GM12878 (cell line): ENCODE data around the gene ADAMTS13. TPM values are rescaled to one million over a fixed set of nuclear protein-coding genes. Genes with fewer than 3 reads are reported as not detected.

Experiments used
- BCL3 ChIP-seq: IDR thresholded peaks from 2 replicates; pipeline ENCODE4 v1.6.1; 2011; ENCODE audit warnings: borderline replicate concordance, low read depth, mild to moderate bottlenecking, moderate library complexity, low read length; ENCODE audit not compliant: insufficient read depth, poor library complexity, severe bottlenecking
- CEBPB ChIP-seq, 2 experiments: fragments of 150-350 bp in 1 of 2; IDR thresholded peaks; 2 replicates each; pipeline ENCODE4 v1.6.1; 2012 to 2014; ENCODE audit warnings: low read depth in 2 of 2, low read length in 2 of 2, borderline replicate concordance in 1 of 2, inconsistent platforms in 1 of 2
- CHD4 ChIP-seq: fragments of 200-600 bp; sonication (generic); IDR thresholded peaks from 2 replicates; pipeline ENCODE4 v1.6.1; 2016; ENCODE audit warnings: mild to moderate bottlenecking
- DPF2 ChIP-seq: fragments of 450-650 bp; IDR thresholded peaks from 2 replicates; pipeline ENCODE4 v1.6.1; 2017; ENCODE audit warnings: mild to moderate bottlenecking
- EP300 ChIP-seq, 2 experiments: fragments of 150-350 bp in 1 of 2; IDR thresholded peaks; 2 replicates each; pipeline ENCODE4 v1.6.1; 2011 to 2012; ENCODE audit warnings: low read depth in 2 of 2, low read length in 2 of 2, borderline replicate concordance in 1 of 2, improper control_type of control experiment in 1 of 2, inconsistent platforms in 1 of 2; ENCODE audit not compliant: control insufficient read depth in 1 of 2
- FOXM1 ChIP-seq: IDR thresholded peaks from 2 replicates; pipeline ENCODE4 v1.6.1; 2012; ENCODE audit warnings: low read depth, mild to moderate bottlenecking, inconsistent platforms, low read length, moderate library complexity
- HDGF ChIP-seq: fragments of 450-650 bp; IDR thresholded peaks from 2 replicates; pipeline ENCODE4 v1.6.1; 2016; ENCODE audit warnings: antibody characterized with exemption
- HSF1 ChIP-seq: fragments of 150-350 bp; IDR thresholded peaks from 2 replicates; pipeline ENCODE4 v1.6.1; 2014; ENCODE audit warnings: mild to moderate bottlenecking, low read depth, low read length
- NFXL1 ChIP-seq: fragments of 450-650 bp; IDR thresholded peaks from 2 replicates; pipeline ENCODE4 v1.6.1; 2017; ENCODE audit warnings: antibody characterized with exemption, mild to moderate bottlenecking, borderline replicate concordance
- NFYA ChIP-seq: IDR thresholded peaks from 2 replicates; pipeline ENCODE4 v1.6.1; 2011; ENCODE audit warnings: low read depth, mild to moderate bottlenecking, low read length, improper control_type of control experiment, borderline replicate concordance
- NR2C1 ChIP-seq: fragments of 450-650 bp; IDR thresholded peaks from 2 replicates; pipeline ENCODE4 v1.6.1; 2017; ENCODE audit warnings: antibody characterized with exemption, mild to moderate bottlenecking, moderate library complexity
- NR2C2 ChIP-seq: IDR thresholded peaks from 2 replicates; pipeline ENCODE4 v1.6.1; 2011; ENCODE audit warnings: borderline replicate concordance, low read depth; ENCODE audit not compliant: control insufficient read depth, insufficient read length
- POLR2A ChIP-seq: IDR thresholded peaks from 2 replicates; pipeline ENCODE4 v1.6.1; 2011; ENCODE audit warnings: low read depth, mild to moderate bottlenecking, low read length
- POLR2AphosphoS2 ChIP-seq: IDR thresholded peaks from 2 replicates; pipeline ENCODE4 v1.6.1; 2011; ENCODE audit warnings: low read depth, mild to moderate bottlenecking, low read length, improper control_type of control experiment, moderate library complexity
- RBBP5 ChIP-seq: fragments of 200-600 bp; sonication (generic); conservative IDR thresholded peaks from 2 replicates; pipeline ENCODE4 v1.6.1; 2016
- RCOR1 ChIP-seq: conservative IDR thresholded peaks from 2 replicates; pipeline ENCODE4 v1.6.1; 2012; ENCODE audit warnings: low read depth, low read length, improper control_type of control experiment
- SIX5 ChIP-seq: IDR thresholded peaks from 2 replicates; pipeline ENCODE4 v1.6.1; 2011; ENCODE audit warnings: mild to moderate bottlenecking, low read depth, low read length, moderate library complexity; ENCODE audit not compliant: severe bottlenecking
- SUZ12 ChIP-seq: fragments of 200-600 bp; sonication (generic); IDR thresholded peaks from one replicate; pipeline ENCODE4 v1.6.1; 2018; ENCODE audit warnings: antibody characterized with exemption, mild to moderate bottlenecking; ENCODE audit not compliant: unreplicated experiment
- TAF1 ChIP-seq: IDR thresholded peaks from 2 replicates; pipeline ENCODE4 v1.6.1; 2011; ENCODE audit warnings: mild to moderate bottlenecking, low read depth, low read length, borderline replicate concordance
- TCF12 ChIP-seq: IDR thresholded peaks from 2 replicates; pipeline ENCODE4 v1.6.1; 2011; ENCODE audit warnings: low read depth, mild to moderate bottlenecking, low read length
- USF1 ChIP-seq: IDR thresholded peaks from 2 replicates; pipeline ENCODE4 v1.6.1; 2011; ENCODE audit warnings: borderline replicate concordance, low read depth, mild to moderate bottlenecking, moderate library complexity, mixed read lengths, low read length; ENCODE audit not compliant: insufficient read depth; ENCODE audit errors: extremely low read length
- polyA plus RNA-seq, 11 experiments: library from polyadenylated mRNA; depleted of rRNA in 4 of 11; unstranded in 6 of 11; stranded (reverse) in 5 of 11; fragments of >200 nt; fragmentation: Nextera tagmentation in 4 of 11; fragmentation: Illumina TruSeq in 1 of 11; extraction: Ambion mirVana in 4 of 11; extraction: Trizol in 1 of 11; gene quantifications; 1 replicate in 1 of 11; 2 replicates in 10 of 11; pipeline versions ENCODE4 v1.2.1 to v1.2.3, GENCODE V29; 2011 to 2016; ENCODE audit warnings: inconsistent platforms in 2 of 11, missing spikeins in 2 of 11, low read depth in 1 of 11
- total RNA-seq, 4 experiments: library from RNA; depleted of rRNA in 3 of 4; stranded (reverse); fragments of >200 nt in 3 of 4; fragmentation: Illumina TruSeq in 1 of 4; extraction: Trizol in 1 of 4; gene quantifications; 2 replicates each; pipeline versions ENCODE4 v1.2.1 to v1.2.3, GENCODE V29; 2013 to 2021
- TF ChIP-seq, protein P1 (sequence below): IDR thresholded peaks from 2 replicates; pipeline ENCODE4 v1.6.1; 2011; ENCODE audit warnings: mild to moderate bottlenecking, low read depth, low read length, moderate library complexity; ENCODE audit not compliant: insufficient replicate concordance
- TF ChIP-seq, protein P2 (sequence below): fragments of 450-650 bp; IDR thresholded peaks from 2 replicates; pipeline ENCODE4 v1.6.1; 2016; ENCODE audit warnings: mild to moderate bottlenecking

The ADAMTS13 gene
- total and polyA plus RNA-seq, 10 of the 15 experiments (the other 5 are each of a cell fraction or from before 2014, with no cell fraction given) = 0.08 to 2.4 (median 0.28) TPM

- TF ChIP-seq NFYA = no peak
- no peak for TF ChIP-seq HDGF
- TF ChIP-seq BCL3 = peak; percentile 64
- no peak for TF ChIP-seq NFXL1
- TF ChIP-seq FOXM1 = no peak
- no peak for TF ChIP-seq RBBP5
- no peak for TF ChIP-seq CEBPB (IDR thresholded peaks at IDR 0.05; ENCODE audit: borderline replicate concordance in 1 of 2, low read depth in 2 of 2, low read length in 2 of 2)
- no peak for TF ChIP-seq EP300 (IDR thresholded peaks at IDR 0.05; ENCODE audit: borderline replicate concordance in 1 of 2, control insufficient read depth in 1 of 2, low read depth in 2 of 2, low read length in 2 of 2)
- no peak for TF ChIP-seq TCF12
- TF ChIP-seq NR2C1 = no peak
- peak; percentile 67; the same call in 1 of the 2 replicates for TF ChIP-seq POLR2A
- no peak for TF ChIP-seq CHD4
- TF ChIP-seq HSF1 = no peak
- no peak for TF ChIP-seq RCOR1
- TF ChIP-seq, protein P1, sequence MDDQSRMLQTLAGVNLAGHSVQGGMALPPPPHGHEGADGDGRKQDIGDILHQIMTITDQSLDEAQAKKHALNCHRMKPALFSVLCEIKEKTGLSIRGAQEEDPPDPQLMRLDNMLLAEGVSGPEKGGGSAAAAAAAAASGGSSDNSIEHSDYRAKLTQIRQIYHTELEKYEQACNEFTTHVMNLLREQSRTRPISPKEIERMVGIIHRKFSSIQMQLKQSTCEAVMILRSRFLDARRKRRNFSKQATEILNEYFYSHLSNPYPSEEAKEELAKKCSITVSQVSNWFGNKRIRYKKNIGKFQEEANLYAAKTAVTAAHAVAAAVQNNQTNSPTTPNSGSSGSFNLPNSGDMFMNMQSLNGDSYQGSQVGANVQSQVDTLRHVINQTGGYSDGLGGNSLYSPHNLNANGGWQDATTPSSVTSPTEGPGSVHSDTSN = peak; percentile 0
- no peak for TF ChIP-seq SUZ12
- no peak for TF ChIP-seq USF1
- TF ChIP-seq, protein P2, sequence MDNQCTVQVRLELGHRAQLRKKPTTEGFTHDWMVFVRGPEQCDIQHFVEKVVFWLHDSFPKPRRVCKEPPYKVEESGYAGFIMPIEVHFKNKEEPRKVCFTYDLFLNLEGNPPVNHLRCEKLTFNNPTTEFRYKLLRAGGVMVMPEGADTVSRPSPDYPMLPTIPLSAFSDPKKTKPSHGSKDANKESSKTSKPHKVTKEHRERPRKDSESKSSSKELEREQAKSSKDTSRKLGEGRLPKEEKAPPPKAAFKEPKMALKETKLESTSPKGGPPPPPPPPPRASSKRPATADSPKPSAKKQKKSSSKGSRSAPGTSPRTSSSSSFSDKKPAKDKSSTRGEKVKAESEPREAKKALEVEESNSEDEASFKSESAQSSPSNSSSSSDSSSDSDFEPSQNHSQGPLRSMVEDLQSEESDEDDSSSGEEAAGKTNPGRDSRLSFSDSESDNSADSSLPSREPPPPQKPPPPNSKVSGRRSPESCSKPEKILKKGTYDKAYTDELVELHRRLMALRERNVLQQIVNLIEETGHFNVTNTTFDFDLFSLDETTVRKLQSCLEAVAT = no peak
- no peak for TF ChIP-seq SIX5
- no peak for TF ChIP-seq NR2C2
- no peak for TF ChIP-seq DPF2
- TF ChIP-seq TAF1 = no peak
- peak; percentile 55 for TF ChIP-seq POLR2AphosphoS2
Measured at GRCh38 chr9:133468777-133469421, 46.7 kb downstream of the ADAMTS13 start (continued).
